HG03469 (cell line): ENCODE results near the gene EFCAB11.
"Not testable (repeated sequence)": the region's sequence is repeated elsewhere in the genome, so short reads cannot be mapped to it uniquely, and the experiment has no call there.

Source experiments
- ATAC-seq: cut with Tn5 transposase; IDR thresholded peaks from one replicate; pipeline ENCODE4 v1.9.1; 2021; ENCODE audit warnings: mild to moderate bottlenecking, moderate library complexity, moderate number of reproducible peaks; ENCODE audit not compliant: unreplicated experiment

Gene EFCAB11

GRCh38 chr14:89874091-89874490, 80.4 kb downstream of the EFCAB11 start:
- not testable (repeated sequence) for ATAC-seq

GRCh38 chr14:89870316-89870715, 84.2 kb downstream of the EFCAB11 start:
- no peak for ATAC-seq

DNA sequence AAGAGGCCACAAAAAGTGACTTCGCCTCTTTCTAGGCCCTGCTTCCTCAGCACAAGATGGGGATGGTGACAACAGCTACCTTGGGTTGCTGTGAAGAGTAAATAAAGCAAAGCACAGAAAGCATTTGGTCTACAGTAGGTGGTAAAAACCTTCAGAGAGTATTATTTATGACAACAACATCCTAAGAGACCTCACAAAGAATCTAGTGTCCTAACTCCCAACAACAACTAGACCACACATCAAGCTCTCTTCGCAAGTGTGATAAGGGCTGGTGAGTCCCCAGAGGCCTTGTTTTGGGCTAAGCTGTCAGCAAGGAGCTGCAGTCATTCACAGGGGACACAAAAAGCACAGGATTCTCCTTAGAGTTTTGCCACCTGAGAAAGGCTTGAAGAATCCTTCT, 84.9 kb downstream of the EFCAB11 start:
- no peak for ATAC-seq

DNA sequence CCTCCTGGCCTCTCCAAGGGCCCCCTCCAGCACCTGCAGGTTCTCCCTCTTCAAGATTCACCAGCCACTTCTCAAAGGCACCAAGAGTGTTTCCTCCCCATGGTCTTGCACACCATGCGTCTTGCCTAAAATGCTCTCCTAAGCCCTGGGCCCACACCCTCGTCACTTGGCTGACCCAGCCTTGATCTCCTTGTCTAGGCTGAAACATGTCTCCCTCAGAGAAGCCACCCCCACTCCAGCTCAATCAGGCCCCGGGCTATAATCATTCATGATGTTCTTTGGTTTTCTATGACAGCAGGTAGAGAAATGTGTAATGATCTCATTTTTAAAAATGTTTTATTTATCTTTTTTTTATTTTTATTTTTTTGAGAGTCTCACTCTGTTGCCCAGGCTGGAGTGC, 88.1 kb downstream of the EFCAB11 start:
- no peak for ATAC-seq

DNA sequence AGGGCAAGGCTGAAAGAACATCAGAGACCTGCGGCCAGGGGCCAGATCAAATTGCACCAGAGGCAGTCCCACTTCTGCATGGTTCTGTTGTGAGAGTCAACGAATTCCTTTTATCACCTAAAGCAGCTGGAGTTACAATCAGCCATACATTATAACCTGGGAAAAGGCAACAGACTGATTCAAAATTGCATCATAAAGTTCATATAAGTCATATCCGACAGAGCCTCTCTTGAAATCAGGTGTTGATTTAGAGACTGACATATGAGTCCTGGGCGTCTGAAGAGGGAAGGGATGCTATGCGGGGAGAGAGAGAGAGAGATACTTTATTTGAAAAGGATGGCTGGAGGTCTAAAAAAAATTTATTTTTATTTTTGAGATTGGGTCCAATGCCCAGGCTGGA, 89.4 kb downstream of the EFCAB11 start:
- no peak for ATAC-seq

DNA sequence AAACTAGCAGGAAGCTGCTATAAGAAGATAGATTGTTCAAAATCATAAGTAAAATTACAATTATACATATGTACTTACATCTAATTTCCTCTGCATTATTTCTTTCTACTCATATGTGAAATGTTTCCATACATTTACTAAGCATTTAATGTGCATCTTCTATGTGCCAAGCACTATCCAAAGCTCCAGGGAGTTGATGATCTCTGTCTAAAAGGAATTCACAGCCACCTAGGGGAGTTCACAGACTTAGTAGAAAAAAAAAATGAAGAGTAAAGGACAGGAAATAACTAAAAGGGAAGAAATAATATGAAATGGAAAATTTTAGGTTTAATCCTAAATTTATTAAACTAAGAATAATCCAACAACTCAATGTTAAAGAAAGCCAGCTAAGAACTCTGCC, 91.7 kb downstream of the EFCAB11 start:
- ATAC-seq = no peak

DNA sequence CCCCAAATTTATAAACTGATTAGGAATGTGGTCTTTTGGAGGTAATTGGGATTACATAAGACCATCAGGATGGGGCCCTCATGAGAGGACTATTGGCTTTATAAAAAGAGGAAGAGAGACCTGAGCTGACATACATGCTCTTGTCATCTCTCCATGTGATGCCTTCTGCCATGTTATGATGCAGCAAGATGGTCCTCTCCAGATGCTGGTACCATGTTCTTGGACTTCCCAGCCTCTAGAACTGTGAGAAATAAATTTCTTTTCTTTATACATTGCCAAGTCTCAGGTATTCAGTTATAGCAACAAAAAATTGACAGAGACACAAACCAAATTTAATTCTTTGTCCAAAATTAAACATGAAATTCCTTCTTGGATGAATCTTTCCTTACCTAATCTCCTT, 92.9 kb downstream of the EFCAB11 start:
- no peak for ATAC-seq

GRCh38 chr14:89858089-89858488, 96.4 kb downstream of the EFCAB11 start:
- ATAC-seq = no peak

- no peak for ATAC-seq
These were observed 97.6 kb downstream of the EFCAB11 start for GRCh38 chr14:89856871-89857345.

DNA sequence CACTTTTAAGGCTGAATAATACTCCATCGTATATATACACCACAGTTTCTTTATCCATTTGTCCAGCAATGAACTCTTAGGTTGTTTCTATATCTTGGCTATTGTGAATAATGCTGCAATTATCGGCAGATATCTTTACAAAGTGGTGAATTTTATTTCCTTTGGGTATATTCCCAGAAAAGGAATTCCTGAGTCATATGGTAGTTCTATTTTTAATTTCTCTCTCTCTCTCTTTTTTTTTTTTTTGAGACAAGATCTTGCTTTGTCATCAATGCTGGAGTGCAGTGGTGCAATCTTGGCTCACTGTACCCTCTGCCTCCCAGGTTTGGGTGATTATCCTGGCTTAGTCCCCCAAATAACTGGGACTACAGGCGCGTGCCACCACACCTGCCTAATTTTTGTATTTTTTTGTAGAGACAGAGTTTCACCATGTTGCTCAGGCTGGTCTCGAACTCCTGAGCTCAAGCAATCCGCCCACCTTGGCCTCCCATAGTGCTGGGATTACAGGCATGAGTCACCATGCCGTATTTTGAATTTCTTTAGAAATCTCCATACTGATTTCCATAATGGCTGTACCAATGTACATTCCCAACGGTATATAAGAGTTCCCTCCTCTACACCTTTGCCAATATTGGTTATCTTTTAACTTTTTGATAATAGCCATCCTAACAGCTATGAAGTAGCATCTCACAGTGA, 98.4 kb downstream of the EFCAB11 start:
- no peak for ATAC-seq

DNA sequence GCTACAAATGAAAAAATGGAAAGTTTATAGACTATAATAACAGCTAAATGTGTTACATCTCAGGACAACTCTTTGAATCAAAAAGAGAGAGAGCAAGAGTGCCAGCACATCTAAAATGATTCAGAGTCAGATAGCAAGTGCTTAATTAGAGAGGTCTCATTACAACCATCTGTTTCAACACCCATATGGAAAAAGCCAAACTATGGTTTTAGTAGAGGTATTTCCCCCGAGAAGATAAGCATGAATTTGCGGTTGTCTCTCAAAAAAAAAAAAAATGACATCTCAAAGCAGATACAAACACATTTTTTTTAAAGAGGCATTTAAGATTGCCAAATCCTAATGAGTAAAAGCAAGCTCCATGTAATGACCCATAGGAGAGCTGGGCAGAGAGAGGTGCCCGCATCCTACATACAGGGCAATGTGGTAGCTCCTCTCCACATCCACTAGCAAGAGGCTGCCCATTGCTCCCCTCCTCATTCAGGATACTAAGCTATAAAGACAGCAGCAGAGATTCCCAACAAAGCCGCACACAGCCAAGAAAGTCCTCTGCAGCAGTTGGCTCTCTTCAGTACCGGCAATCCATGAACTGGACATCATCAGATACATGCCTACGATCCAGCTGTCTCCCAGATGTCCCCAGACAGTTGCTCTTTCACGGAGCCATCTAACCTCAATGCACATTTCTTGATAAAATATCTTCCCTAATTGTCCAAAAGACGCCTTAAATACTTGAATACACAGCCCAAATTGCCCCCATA, 100.4 kb downstream of the EFCAB11 start:
- ATAC-seq = no peak

DNA sequence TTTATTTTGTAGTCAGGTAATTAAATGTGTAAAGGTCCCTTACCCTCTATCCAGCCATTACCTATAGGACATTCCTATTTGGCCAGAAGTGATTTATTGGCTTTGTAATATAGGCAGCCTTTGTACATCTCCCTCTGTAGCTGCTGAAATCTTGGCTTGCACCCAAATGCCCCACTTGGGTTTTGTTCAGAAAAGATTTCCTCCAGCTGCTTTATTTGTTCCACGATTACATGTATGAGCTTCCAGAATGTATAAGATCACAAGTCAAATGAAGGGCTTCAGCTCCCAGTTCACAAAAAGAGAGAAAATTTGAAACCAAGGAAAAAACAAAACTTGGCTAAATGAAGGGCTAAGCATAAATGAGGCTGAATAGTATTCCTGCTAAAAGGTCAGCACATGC, 103.4 kb downstream of the EFCAB11 start:
- no peak for ATAC-seq

GRCh38 chr14:89849931-89850330, 104.6 kb downstream of the EFCAB11 start:
- ATAC-seq = no peak

DNA sequence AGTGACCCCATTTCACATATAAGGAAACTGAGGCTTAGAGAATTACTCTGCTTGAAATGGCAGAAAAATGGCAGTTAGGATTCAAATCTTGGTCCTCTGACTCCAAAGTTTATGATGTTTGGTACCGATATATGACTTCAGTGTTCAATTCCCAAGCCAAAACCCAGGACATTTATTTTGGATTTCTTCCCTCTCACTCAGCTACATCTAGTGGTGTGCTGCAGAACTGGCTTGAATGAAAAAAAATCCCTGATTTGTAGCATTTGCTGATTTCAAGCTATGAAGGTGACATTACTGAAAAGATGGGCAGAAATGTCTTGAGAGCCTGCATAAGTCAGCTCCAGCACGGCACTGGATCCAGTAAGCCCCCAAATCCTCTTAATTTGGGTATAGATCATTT, 106.4 kb downstream of the EFCAB11 start:
- ATAC-seq = no peak

- ATAC-seq = no peak
These were observed 109.2 kb downstream of the EFCAB11 start for GRCh38 chr14:89845346-89845745.

GRCh38 chr14:89844508-89844907, 110.0 kb downstream of the EFCAB11 start:
- ATAC-seq = no peak

GRCh38 chr14:89842837-89843236, 111.7 kb downstream of the EFCAB11 start:
- ATAC-seq = no peak

DNA sequence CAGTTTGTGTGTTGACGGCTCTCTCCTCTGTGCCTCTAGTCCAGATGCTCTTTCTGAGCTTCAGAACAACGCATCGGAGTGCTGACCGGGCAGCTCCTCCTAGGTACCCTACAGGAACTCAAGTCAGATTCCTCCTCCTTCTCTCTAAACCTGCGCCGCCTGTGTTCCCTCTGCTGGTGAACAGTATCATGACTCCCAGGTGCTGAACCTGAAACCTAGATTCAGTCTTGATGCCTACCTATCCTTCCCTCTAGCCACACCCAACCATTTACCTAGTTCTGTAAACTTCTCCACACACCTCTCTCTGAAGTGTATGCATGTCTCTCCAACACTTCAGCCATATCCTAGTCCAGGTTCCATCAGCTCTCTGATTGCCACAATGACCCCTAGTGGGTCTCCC, 112.7 kb downstream of the EFCAB11 start:
- no peak for ATAC-seq

DNA sequence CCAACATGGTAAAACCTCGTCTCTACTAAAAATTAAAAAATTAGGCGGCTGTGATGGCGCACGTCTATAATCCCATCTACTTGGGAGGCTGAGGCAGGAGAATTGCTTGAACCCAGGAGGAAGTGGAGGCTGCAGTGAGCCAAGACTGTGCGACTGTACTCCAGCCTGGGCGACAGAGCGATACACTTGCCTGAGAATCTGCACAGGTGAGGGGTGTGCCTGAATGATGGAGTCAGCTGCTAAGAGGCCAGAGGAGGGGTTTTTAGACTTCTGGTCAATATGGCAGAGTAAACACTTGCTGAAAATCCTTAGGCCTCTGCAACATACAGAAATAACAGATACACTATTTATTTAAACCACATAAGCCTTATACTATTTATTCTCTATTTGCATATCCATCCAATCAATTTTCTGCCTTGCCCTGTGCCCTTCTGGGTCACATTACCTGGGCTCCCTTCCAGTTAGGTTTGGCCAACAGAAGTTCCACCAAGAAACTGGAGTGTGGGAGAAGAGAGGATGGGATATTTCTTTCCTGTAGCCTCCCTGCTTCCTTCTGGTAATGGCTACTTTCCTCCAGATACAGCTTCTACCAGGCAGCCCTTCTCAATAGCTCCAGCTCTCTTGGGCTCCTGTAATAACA, 117.6 kb downstream of the EFCAB11 start:
- no peak for ATAC-seq

DNA sequence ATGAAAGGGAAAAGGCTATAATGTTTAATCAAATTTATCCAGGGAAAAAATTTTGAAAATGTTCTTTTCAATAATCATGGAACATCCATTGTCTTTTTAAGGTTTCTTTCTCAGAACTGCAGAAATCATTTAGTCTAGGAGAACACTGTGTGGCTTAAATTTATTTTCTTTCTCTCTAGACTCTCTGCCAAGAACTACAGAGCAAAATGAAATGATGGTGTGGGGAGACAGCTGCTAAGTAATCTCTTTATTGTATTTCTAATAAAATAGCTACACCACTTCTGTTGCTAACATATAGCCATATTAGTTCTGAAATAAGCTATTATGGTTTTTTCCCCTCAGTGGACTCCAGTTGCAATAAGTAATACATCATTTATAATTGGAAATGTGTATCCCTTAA, 120.9 kb downstream of the EFCAB11 start:
- no peak for ATAC-seq

- no peak for ATAC-seq
These were observed 121.4 kb downstream of the EFCAB11 start for GRCh38 chr14:89833120-89833532.
